ENCODE results near the gene ACTR2. TPM values are rescaled to one million over a fixed set of nuclear protein-coding genes. Genes with fewer than 3 reads are reported as not detected.

The ACTR2 gene
- total and polyA plus RNA-seq, 2 of the 13 experiments (the other 11 are each of a cell fraction or from before 2014, with no cell fraction given) = 51.2 to 100 TPM

GRCh38 chr2:65227456-65228262 lies at the start of gene ACTR2 (continued):
- TF ChIP-seq ZNF678 (CRISPR knock-in tag; IDR thresholded peaks at IDR 0.05) (0 out of 2 replicates have a peak, but pooled peaks have one; percentile 51), FOSL2 (CRISPR knock-in tag; IDR thresholded peaks at IDR 0.05) (no peak; the same call in 1 of the 2 replicates), ZNF713 (CRISPR knock-in tag; IDR thresholded peaks at IDR 0.05) (no peak; the same call in 1 of the 2 replicates), MXI1 (IDR thresholded peaks at IDR 0.05; ENCODE audit: borderline replicate concordance, low read depth, low read length) (peak; percentile 63; the same call in 2 of the 3 replicates), HIC2 (CRISPR knock-in tag; IDR thresholded peaks at IDR 0.05; ENCODE audit: low read depth) (peak; percentile 5; the same call in 1 of the 2 replicates), CEBPB (IDR thresholded peaks at IDR 0.05; ENCODE audit: borderline replicate concordance, low read depth, low read length) (no peak), ZNF7 (CRISPR knock-in tag; IDR thresholded peaks at IDR 0.05) (peak; percentile 28; the same call in 1 of the 2 replicates), HDAC6 (IDR thresholded peaks at IDR 0.05; ENCODE audit: low read depth, low read length) (no peak), HNF4A (CRISPR knock-in tag; IDR thresholded peaks at IDR 0.05) (no peak), ZNF383 (CRISPR knock-in tag; IDR thresholded peaks at IDR 0.05; ENCODE audit: borderline replicate concordance) (peak; percentile 82), PAF1 (CRISPR knock-in tag; IDR thresholded peaks at IDR 0.05) (no peak), ZNF432 (CRISPR knock-in tag; IDR thresholded peaks at IDR 0.05; ENCODE audit: borderline replicate concordance) (no peak), PHF20 (CRISPR knock-in tag; IDR thresholded peaks at IDR 0.05) (peak; percentile 86), GFI1 (CRISPR knock-in tag; IDR thresholded peaks at IDR 0.05; ENCODE audit: borderline replicate concordance) (peak; percentile 20; the same call in 1 of the 2 replicates), ZNF251 (CRISPR knock-in tag; IDR thresholded peaks at IDR 0.05) (no peak), ATF7 (IDR thresholded peaks at IDR 0.05) (no peak), ATF7 (CRISPR knock-in tag; IDR thresholded peaks at IDR 0.05) (no peak), RBM39 (IDR thresholded peaks at IDR 0.05; ENCODE audit: low read depth, low read length, poor library complexity, severe bottlenecking) (peak; percentile 95), ZNF414 (CRISPR knock-in tag; IDR thresholded peaks at IDR 0.05) (no peak; the same call in 1 of the 2 replicates), FOXO1 (CRISPR knock-in tag; IDR thresholded peaks at IDR 0.05) (peak; percentile 39), SOX6 (IDR thresholded peaks at IDR 0.05) (no peak), SOX6 (CRISPR knock-in tag; IDR thresholded peaks at IDR 0.05) (peak; percentile 31; the same call in 1 of the 2 replicates), E2F1 (CRISPR knock-in tag; IDR thresholded peaks at IDR 0.05) (no peak; the same call in none of the 2 replicates), PAXIP1 (CRISPR knock-in tag; conservative IDR thresholded peaks at IDR 0.05) (peak; percentile 39; the same call in 1 of the 2 replicates)

Data from HepG2 (cell line).